OCI-LY7 (cell line): ENCODE measurements around the gene C1QBP. TPM values are rescaled to one million over a fixed set of nuclear protein-coding genes. Genes with fewer than 3 reads are reported as not detected.

ENCODE experiments used
- BruUV-seq: library from RNA; stranded (reverse); fragments of 400-500 nt; replicated peaks from 2 replicates; lab custom pipeline; 2021; lab: Mats Ljungman, UMichigan
- CTCF ChIA-PET: fragments of 300-600 bp; sonication (Branson Sonifier 250); formaldehyde crosslinking; loops from one replicate; lab custom pipeline; 2022; ENCODE audit warnings: antibody characterized with exemption; ENCODE audit not compliant: unreplicated experiment; lab: Charles Lee
- POLR2A ChIA-PET: fragments of 300-600 bp; sonication (Branson Sonifier 250); formaldehyde crosslinking; loops from one replicate; lab custom pipeline; 2022; ENCODE audit warnings: antibody characterized with exemption; lab: Charles Lee
- DNase-seq: peaks from one replicate; pipeline ENCODE4 v3.0.0-alpha.2; 2015; ENCODE audit warnings: low spot score
- H2AFZ ChIP-seq: fragments of 200-600 bp; sonication (generic), shearing (Covaris generic); 2 replicates; pipeline ENCODE4 v1.6.1; 2014; ENCODE audit warnings: mild to moderate bottlenecking, antibody characterized with exemption, low read length, moderate library complexity
- H3K27ac ChIP-seq: fragments of 200-600 bp; sonication (generic); 2 replicates; pipeline ENCODE4 v1.5.1; 2014; ENCODE audit warnings: mixed run types, low read depth, mild to moderate bottlenecking, moderate library complexity, low read length, inconsistent platforms; ENCODE audit not compliant: poor library complexity, severe bottlenecking
- H3K36me3 ChIP-seq: fragments of 200-600 bp; sonication (generic); 2 replicates; pipeline ENCODE4 v1.6.1; 2014; ENCODE audit warnings: mild to moderate bottlenecking, antibody characterized with exemption, low read length, moderate library complexity, mixed read lengths; ENCODE audit not compliant: insufficient read depth
- H3K4me1 ChIP-seq: fragments of 200-600 bp; sonication (generic); 2 replicates; pipeline ENCODE4 v1.5.1; 2014; ENCODE audit warnings: mild to moderate bottlenecking, low read length; ENCODE audit not compliant: insufficient read depth, poor library complexity, severe bottlenecking
- H3K4me2 ChIP-seq: fragments of 200-600 bp; sonication (generic); 2 replicates; pipeline ENCODE4 v1.6.1; 2014; ENCODE audit warnings: mild to moderate bottlenecking, low read length
- H3K4me3 ChIP-seq: fragments of 200-600 bp; sonication (generic); 2 replicates; pipeline ENCODE4 v1.5.1; 2014; ENCODE audit warnings: mild to moderate bottlenecking, low read depth, low read length; ENCODE audit not compliant: poor library complexity, severe bottlenecking
- H3K79me2 ChIP-seq: fragments of 200-600 bp; sonication (generic); 2 replicates; pipeline ENCODE4 v1.6.1; 2016; ENCODE audit warnings: low read depth, mild to moderate bottlenecking, low read length, moderate library complexity, mixed read lengths; ENCODE audit not compliant: insufficient read depth
- H3K9me2 ChIP-seq: fragments of 200-600 bp; sonication (generic); 2 replicates; pipeline ENCODE4 v1.6.1; 2016; ENCODE audit warnings: mild to moderate bottlenecking, low read length, mixed read lengths; ENCODE audit not compliant: insufficient read depth
- H3K9me3 ChIP-seq: fragments of 200-600 bp; sonication (generic); 2 replicates; pipeline ENCODE4 v1.6.1; 2014; ENCODE audit warnings: mild to moderate bottlenecking, mixed run types, low read length, mixed read lengths
- H4K20me1 ChIP-seq: fragments of 200-600 bp; sonication (generic); 2 replicates; pipeline ENCODE4 v1.6.1; 2014; ENCODE audit warnings: mild to moderate bottlenecking, antibody characterized with exemption, low read length, moderate library complexity, mixed read lengths; ENCODE audit not compliant: insufficient read depth
- EZH2phosphoT487 ChIP-seq: fragments of 200-600 bp; sonication (generic); IDR thresholded peaks from 2 replicates; pipeline ENCODE4 v1.6.1; 2018; ENCODE audit warnings: low read depth, borderline replicate concordance, mild to moderate bottlenecking, mixed run types, antibody characterized with exemption, low read length, moderate library complexity, mixed read lengths
- intact Hi-C: fragments of 100-400 bp; cut with micrococcal nuclease; formaldehyde crosslinking; loops from one replicate; pipeline ENCODE4 v1.10.0; 2022; ENCODE audit not compliant: unreplicated experiment
- total RNA-seq, 2 experiments: library from RNA; depleted of rRNA in 1 of 2; stranded (reverse); fragments of >200 nt in 1 of 2; shearing (Covaris generic) in 1 of 2; gene quantifications; 2 replicates each; pipeline ENCODE4 v1.2.3, GENCODE V29; 2014 to 2022
- TF ChIP-seq, protein P1 (sequence below): fragments of 200-600 bp; sonication (generic); conservative IDR thresholded peaks from 2 replicates; pipeline ENCODE4 v1.5.1; 2014; ENCODE audit warnings: mild to moderate bottlenecking, antibody characterized with exemption, low read length, moderate library complexity, mixed read lengths

Gene C1QBP
- total RNA-seq, 2 experiments from 2014 or later: 260 to 322 TPM

DNA sequence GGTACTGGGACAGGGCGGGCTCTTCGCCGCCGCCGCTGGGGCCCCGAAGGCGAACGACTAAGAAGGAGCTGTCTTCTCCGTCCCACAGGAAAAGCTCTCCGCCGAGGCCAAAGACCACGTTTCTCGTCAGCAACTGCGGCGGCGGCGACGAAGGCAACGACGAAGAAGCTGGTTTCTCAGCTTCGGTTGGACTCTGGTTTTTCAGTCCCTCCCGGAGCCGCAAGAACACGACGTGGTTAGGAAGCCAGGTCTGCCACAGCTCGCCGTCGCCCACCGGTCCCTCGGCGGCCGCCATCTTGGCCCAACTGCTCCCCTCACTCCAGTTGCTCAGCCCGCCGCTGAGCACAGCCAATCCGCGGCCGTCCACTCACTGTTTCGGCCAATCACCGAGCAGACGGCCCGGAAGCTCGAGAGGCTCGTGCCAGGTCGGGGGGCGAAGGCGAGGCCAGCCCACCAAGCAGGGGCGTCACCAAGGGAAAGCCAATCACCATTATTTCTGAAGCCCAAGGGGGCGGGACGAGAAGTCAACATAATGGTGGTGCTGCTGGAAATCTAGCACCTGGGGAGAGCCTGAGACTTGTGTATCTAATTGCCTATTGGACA is 19.5 kb downstream of the C1QBP start, which contains the start of gene NUP88:
TSS of gene NUP88 (minus strand) at position 307 of the 603 bp plus-strand sequence. CDS start at position 295, 12 bp downstream.
- ChIA-PET CTCF (interaction anchor here (0.7 to 1.0 kb wide), 2 partner anchors 19 to 44 kb away, joined by 4 read pairs; partner anchors contain the start of gene C1QBP), POLR2A (interaction anchor here (0.6 to 1.0 kb wide), 6 partner anchors 10 to 136 kb away, joined by 3 to 4 read pairs (median 4); partner anchors contain the start of gene C1QBP)
- Histone ChIP-seq H3K4me2 (peak within 1 kb of the TSS; percentile 91), H3K9me2 (no peaks in the 10 kb centered on the region), H3K4me3 (peak within 1 kb of the TSS; percentile 88), H3K79me2 (peaks cover 74% of the 10 kb centered on the region), H3K4me1 (peaks cover 31% of the 10 kb centered on the region), H3K9me3 (no peaks in the 10 kb centered on the region), H3K36me3 (peaks cover 71% of the 10 kb centered on the region), H3K27ac (peak within 1 kb of the TSS; percentile 96), H2AFZ (peak within 1 kb of the TSS; percentile 63; the same call in 1 of the 2 replicates), H4K20me1 (peaks cover 14% of the 10 kb centered on the region)
- DNase-seq: peak; percentile 98
- TF ChIP-seq, protein P1, sequence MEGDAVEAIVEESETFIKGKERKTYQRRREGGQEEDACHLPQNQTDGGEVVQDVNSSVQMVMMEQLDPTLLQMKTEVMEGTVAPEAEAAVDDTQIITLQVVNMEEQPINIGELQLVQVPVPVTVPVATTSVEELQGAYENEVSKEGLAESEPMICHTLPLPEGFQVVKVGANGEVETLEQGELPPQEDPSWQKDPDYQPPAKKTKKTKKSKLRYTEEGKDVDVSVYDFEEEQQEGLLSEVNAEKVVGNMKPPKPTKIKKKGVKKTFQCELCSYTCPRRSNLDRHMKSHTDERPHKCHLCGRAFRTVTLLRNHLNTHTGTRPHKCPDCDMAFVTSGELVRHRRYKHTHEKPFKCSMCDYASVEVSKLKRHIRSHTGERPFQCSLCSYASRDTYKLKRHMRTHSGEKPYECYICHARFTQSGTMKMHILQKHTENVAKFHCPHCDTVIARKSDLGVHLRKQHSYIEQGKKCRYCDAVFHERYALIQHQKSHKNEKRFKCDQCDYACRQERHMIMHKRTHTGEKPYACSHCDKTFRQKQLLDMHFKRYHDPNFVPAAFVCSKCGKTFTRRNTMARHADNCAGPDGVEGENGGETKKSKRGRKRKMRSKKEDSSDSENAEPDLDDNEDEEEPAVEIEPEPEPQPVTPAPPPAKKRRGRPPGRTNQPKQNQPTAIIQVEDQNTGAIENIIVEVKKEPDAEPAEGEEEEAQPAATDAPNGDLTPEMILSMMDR: no peak
- no peak for TF ChIP-seq EZH2phosphoT487
- TSS peak; percentile 28 for BruUV-seq
- intact Hi-C loops: loop anchor here (1.0 to 5.0 kb wide), 6 partner anchors 19 to 229 kb away; partner anchors contain the start of genes C1QBP, DERL2, DHX33 and MIS12

DNA sequence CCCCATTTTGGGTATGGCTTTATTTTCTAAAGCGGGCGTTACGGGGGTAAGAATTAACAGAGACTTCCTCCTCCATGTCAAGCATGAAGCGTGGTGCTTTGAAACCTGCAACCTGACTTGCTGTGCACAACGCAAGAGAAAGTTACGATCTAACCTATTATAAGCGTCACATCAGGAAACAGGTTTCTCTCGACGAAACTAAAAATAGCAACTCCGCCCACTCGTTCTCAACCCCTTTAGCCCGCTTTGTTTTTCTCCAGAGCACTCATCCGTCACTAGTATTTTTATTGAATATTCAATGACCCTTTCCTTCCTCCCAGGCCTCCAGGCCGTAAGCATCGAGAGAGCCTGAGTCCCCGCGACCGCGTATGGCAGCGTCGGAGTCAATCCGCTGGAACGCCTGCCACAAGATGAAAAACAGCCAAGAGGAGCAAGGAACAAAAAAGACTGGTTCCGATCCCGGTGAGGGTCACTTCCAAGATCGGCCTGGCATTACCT is 20.0 kb downstream of the C1QBP start:
- POLR2A ChIA-PET: interaction anchor here (0.7 to 1.0 kb wide), 5 partner anchors 10 to 135 kb away, joined by 3 to 4 read pairs (median 4); partner anchors contain the start of gene C1QBP
- Histone ChIP-seq H3K4me2 (peak overlapping the region; percentile 83), H3K4me1 (peaks cover 31% of the 10 kb centered on the region), H3K4me3 (peak overlapping the region; percentile 88), H3K9me2 (no peaks in the 10 kb centered on the region), H2AFZ (peak overlapping the region; percentile 46; the same call in 1 of the 2 replicates), H3K27ac (peak overlapping the region; percentile 96), H3K9me3 (no peaks in the 10 kb centered on the region), H3K79me2 (peaks cover 79% of the 10 kb centered on the region), H4K20me1 (peaks cover 14% of the 10 kb centered on the region), H3K36me3 (peaks cover 71% of the 10 kb centered on the region)
- TSS peak; percentile 85 for BruUV-seq
- TF ChIP-seq EZH2phosphoT487: no peak
- TF ChIP-seq, protein P1: no peak
- intact Hi-C loops: loop anchor here (1.0 to 5.0 kb wide), 6 partner anchors 20 to 228 kb away; partner anchors contain the start of genes C1QBP, DERL2, DHX33 and MIS12
- CTCF ChIA-PET: interaction anchor here (0.7 to 1.0 kb wide), 2 partner anchors 20 to 44 kb away, joined by 4 read pairs; partner anchors contain the start of gene C1QBP
- DNase-seq: peak; percentile 96
